GM23338 (cell line): ENCODE data around the gene GORAB. TPM values are rescaled to one million over a fixed set of nuclear protein-coding genes. Genes with fewer than 3 reads are reported as not detected.

Source experiments
- ATAC-seq: fragments of 200-7000 bp; cut with Tn5 transposase; 3 replicates; pipeline ENCODE4 v1.9.1; 2020
- DNase-seq: peaks from one replicate; pipeline ENCODE4 v3.0.0-alpha.2; 2015; ENCODE audit warnings: low spot score
- H2AFZ ChIP-seq: fragments of 200-600 bp; sonication (generic); 2 replicates; pipeline ENCODE4 v1.8.0; 2016; ENCODE audit warnings: antibody characterized with exemption, mild to moderate bottlenecking, moderate library complexity
- H3F3A ChIP-seq: fragments of 200-600 bp; sonication (generic); replicated peaks from 2 replicates; pipeline ENCODE4 v1.8.0; 2017; ENCODE audit warnings: antibody characterized with exemption, mixed run types, low read depth
- H3K27ac ChIP-seq: fragments of 200-600 bp; sonication (generic); 2 replicates; pipeline ENCODE4 v1.6.1; 2016; ENCODE audit warnings: low read depth
- H3K27me3 ChIP-seq: fragments of 200-600 bp; sonication (generic); 2 replicates; pipeline ENCODE4 v1.8.0; 2016; ENCODE audit warnings: mild to moderate bottlenecking, mixed run types, moderate library complexity; ENCODE audit not compliant: insufficient read depth
- H3K36me3 ChIP-seq: fragments of 200-600 bp; sonication (generic); 2 replicates; pipeline ENCODE4 v1.8.0; 2016; ENCODE audit warnings: mild to moderate bottlenecking; ENCODE audit not compliant: insufficient read depth
- H3K4me1 ChIP-seq: fragments of 200-600 bp; sonication (generic); 2 replicates; pipeline ENCODE4 v1.8.0; 2016; ENCODE audit warnings: mild to moderate bottlenecking, moderate library complexity; ENCODE audit not compliant: insufficient read depth
- H3K4me2 ChIP-seq: fragments of 200-600 bp; sonication (generic); 2 replicates; pipeline ENCODE4 v1.7.1; 2017; ENCODE audit warnings: mixed run types
- H3K4me3 ChIP-seq: fragments of 200-600 bp; sonication (generic); 2 replicates; pipeline ENCODE4 v1.6.1; 2016; ENCODE audit warnings: mixed run types
- H3K79me2 ChIP-seq: fragments of 200-600 bp; sonication (generic); replicated peaks from 2 replicates; pipeline ENCODE4 v1.8.0; 2017; ENCODE audit warnings: mild to moderate bottlenecking; ENCODE audit not compliant: insufficient read depth
- H3K9me2 ChIP-seq: fragments of 200-600 bp; sonication (generic); 2 replicates; pipeline ENCODE4 v1.8.0; 2017; ENCODE audit not compliant: insufficient read depth
- H4K20me1 ChIP-seq: fragments of 200-600 bp; sonication (generic); replicated peaks from 2 replicates; pipeline ENCODE4 v1.8.0; 2017; ENCODE audit warnings: mild to moderate bottlenecking; ENCODE audit not compliant: insufficient read depth
- H3K27ac Mint-ChIP-seq: 2 replicates; pipeline ENCODE4 v1.8.0; 2020; ENCODE audit warnings: inconsistent platforms, mild to moderate bottlenecking, moderate library complexity, mixed read lengths
- H3K27me3 Mint-ChIP-seq: 3 replicates; pipeline ENCODE4 v1.8.0; 2022; ENCODE audit warnings: low read depth, mild to moderate bottlenecking, moderate library complexity, mixed read lengths, inconsistent platforms; ENCODE audit not compliant: insufficient read depth, poor library complexity
- H3K36me3 Mint-ChIP-seq: 3 replicates; pipeline ENCODE4 v1.8.0; 2021; ENCODE audit warnings: low read depth, mild to moderate bottlenecking, inconsistent platforms, moderate library complexity, mixed read lengths
- H3K4me1 Mint-ChIP-seq: 3 replicates; pipeline ENCODE4 v1.8.0; 2020; ENCODE audit warnings: mild to moderate bottlenecking, inconsistent platforms, mixed read lengths
- H3K4me3 Mint-ChIP-seq: 3 replicates; pipeline ENCODE4 v1.8.0; 2021; ENCODE audit warnings: moderate library complexity, mild to moderate bottlenecking, inconsistent platforms, mixed read lengths
- H3K9me3 Mint-ChIP-seq: 3 replicates; pipeline ENCODE4 v1.8.0; 2020; ENCODE audit warnings: moderate library complexity, mild to moderate bottlenecking, inconsistent platforms, mixed read lengths
- ETS1 ChIP-seq: IDR thresholded peaks from 2 replicates; pipeline ENCODE4 v1.6.1; 2016; ENCODE audit warnings: antibody characterized with exemption
- EZH2phosphoT487 ChIP-seq: fragments of 200-600 bp; sonication (generic); IDR thresholded peaks from one replicate; pipeline ENCODE4 v1.8.1; 2018; ENCODE audit warnings: antibody characterized with exemption; ENCODE audit not compliant: unreplicated experiment
- JUNB ChIP-seq: IDR thresholded peaks from one replicate; pipeline ENCODE4 v1.6.1; 2016; ENCODE audit warnings: antibody characterized with exemption; ENCODE audit not compliant: unreplicated experiment
- NANOG ChIP-seq: IDR thresholded peaks from 2 replicates; pipeline ENCODE4 v1.6.1; 2016; ENCODE audit warnings: antibody characterized with exemption, borderline replicate concordance
- POLR2AphosphoS5 ChIP-seq: IDR thresholded peaks from 2 replicates; pipeline ENCODE4 v1.6.1; 2016; ENCODE audit warnings: antibody characterized with exemption, low read depth
- STAT1 ChIP-seq: IDR thresholded peaks from one replicate; pipeline ENCODE4 v1.6.1; 2016; ENCODE audit warnings: antibody characterized with exemption; ENCODE audit not compliant: unreplicated experiment
- ZNF114 ChIP-seq: fragments of 250-450 bp; sonication (Bioruptor Pico); IDR thresholded peaks from 2 replicates; pipeline ENCODE4 v1.5.0; 2020; ENCODE audit warnings: mild to moderate bottlenecking, moderate library complexity
- ZNF331 ChIP-seq: fragments of 250-450 bp; sonication (Bioruptor Pico); IDR thresholded peaks from 2 replicates; pipeline ENCODE4 v1.5.0; 2020; ENCODE audit warnings: low read depth, mild to moderate bottlenecking, moderate library complexity
- ZNF462 ChIP-seq: fragments of 250-450 bp; sonication (Bioruptor Pico); IDR thresholded peaks from 2 replicates; pipeline ENCODE4 v1.5.0; 2020; ENCODE audit warnings: mild to moderate bottlenecking, moderate library complexity
- polyA plus RNA-seq: library from polyadenylated mRNA; unstranded; fragments of >200 nt; fragmentation: Nextera tagmentation; extraction: Ambion mirVana; gene quantifications from 2 replicates; pipeline ENCODE4 v1.2.1, GENCODE V29; 2016
- total RNA-seq: library from RNA; depleted of rRNA; stranded (reverse); fragments of >200 nt; shearing (Covaris generic); gene quantifications from 2 replicates; pipeline ENCODE4 v1.2.3, GENCODE V29; 2014

Gene GORAB
- total and polyA plus RNA-seq, 2 experiments from 2014 or later = 10.4 to 21.1 TPM

GRCh38 chr1:170586321-170587252, 54.6 kb downstream of the GORAB start:
- Mint-ChIP-seq H3K36me3 (no peaks in the 10 kb centered on the region), H3K4me1 (peaks cover 17% of the 10 kb centered on the region), H3K9me3 (no peaks in the 10 kb centered on the region), H3K27me3 (peaks cover 8% of the 10 kb centered on the region), H3K4me3 (no peak overlapping the region), H3K27ac (no peak overlapping the region)
- no peaks in the 10 kb centered on the region for H3K36me3 ChIP-seq
- no peak for TF ChIP-seq ZNF114 (CRISPR knock-in tag)
- no peak for TF ChIP-seq POLR2AphosphoS5
- no peak for TF ChIP-seq EZH2phosphoT487
- TF ChIP-seq ETS1 = no peak
- no peak for TF ChIP-seq ZNF462
- TF ChIP-seq ZNF331 (CRISPR knock-in tag) = no peak
- no peak for TF ChIP-seq NANOG
- TF ChIP-seq STAT1 = no peak
- no peak for TF ChIP-seq JUNB
- peak; percentile 58 for DNase-seq
- no peak overlapping the region for H2AFZ ChIP-seq
- H3K27ac ChIP-seq = no peak overlapping the region
- H3K79me2 ChIP-seq = no peaks in the 10 kb centered on the region
- no peaks in the 10 kb centered on the region for H3K9me2 ChIP-seq
- H4K20me1 ChIP-seq = no peaks in the 10 kb centered on the region
- no peak overlapping the region for H3K4me2 ChIP-seq
- peaks cover 69% of the 10 kb centered on the region for H3K27me3 ChIP-seq
- no peaks in the 10 kb centered on the region; the same call in 1 of the 2 replicates for H3F3A ChIP-seq
- peaks cover 15% of the 10 kb centered on the region for H3K4me1 ChIP-seq
- ATAC-seq = peak; percentile 84
- H3K4me3 ChIP-seq = no peak overlapping the region
